A172 (cell line): ENCODE measurements around the gene PLCG2. TPM values are rescaled to one million over a fixed set of nuclear protein-coding genes. Genes with fewer than 3 reads are reported as not detected.

Source experiments
- DNase-seq: peaks from one replicate; pipeline ENCODE4 v3.0.0-alpha.2; 2015; ENCODE audit warnings: low spot score
- total RNA-seq: library from RNA; depleted of rRNA; stranded (reverse); fragments of >200 nt; shearing (Covaris generic); gene quantifications from 2 replicates; pipeline ENCODE4 v1.2.3, GENCODE V29; 2014

PLCG2 gene
- total RNA-seq, 1 experiment from 2014 or later: 3.9 TPM

DNA sequence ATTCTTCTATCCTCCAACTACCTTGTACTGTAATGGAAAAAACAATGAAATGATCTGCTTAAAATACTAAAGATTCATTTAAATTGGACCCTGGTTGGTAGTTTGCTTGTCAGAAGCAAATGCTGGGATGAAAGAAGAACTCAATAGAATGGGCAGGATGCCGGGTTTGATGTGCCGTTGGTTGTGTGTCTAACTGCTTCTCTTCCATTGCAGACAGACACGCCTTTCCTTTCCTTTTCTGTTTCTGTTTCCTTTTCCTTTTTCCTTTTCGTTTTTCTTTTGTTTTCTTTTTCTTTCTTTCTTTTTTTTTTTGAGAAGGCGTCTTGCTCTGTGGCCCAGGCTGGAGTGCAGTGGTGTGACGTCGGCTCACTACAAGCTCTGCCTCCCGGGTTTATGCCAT is 64.6 kb downstream of the PLCG2 start:
- DNase-seq: no peak

DNA sequence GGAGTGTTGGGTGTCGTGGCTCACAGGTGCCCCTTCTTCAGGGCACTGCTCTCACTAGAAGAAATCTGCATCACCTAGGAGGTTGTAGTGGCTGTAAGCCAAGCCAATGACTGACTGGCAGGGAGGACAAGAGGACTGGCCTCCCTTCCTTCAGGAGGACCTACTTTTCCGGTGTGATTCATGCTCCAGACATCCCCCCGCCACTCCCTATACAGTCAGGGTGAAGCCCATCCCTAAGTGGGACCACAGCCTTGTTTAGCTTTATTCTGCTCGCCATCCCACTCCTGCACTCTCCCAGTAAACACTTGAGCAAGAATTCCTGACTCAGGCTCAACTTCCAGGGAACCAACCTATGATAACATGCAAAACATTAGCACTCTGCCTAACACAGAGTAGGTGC is 67.0 kb downstream of the PLCG2 start:
- peak; percentile 78 for DNase-seq

DNA sequence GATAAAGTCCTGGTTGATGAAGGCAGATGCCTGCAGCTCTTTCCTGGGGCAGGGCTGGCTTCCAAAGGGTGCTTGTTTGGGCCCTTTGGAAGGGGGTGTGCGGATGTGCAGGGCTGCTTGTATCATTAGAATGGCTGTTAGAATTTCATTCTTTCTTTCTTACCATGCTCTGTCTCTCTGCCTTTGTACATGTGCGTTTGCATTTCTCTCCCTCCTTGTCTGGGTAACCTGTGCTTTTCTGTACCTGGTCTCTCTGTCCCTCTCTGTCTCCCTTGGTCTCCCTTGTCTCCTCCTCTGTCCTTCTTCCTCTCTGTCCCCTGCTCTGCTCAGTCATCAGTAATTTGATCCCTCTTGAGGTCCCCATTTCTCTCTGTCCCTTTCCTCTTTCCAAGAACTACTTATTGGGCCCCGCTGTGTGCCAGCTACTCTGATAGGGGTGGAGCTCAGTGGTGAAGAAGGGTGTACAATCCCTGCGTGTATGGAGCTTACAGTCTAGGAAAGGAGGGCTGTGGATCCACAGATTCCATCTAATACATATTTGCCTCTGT is 69.3 kb downstream of the PLCG2 start:
- DNase-seq: no peak

- no peak for DNase-seq
Measured at GRCh38 chr16:81850197-81850944, 71.3 kb downstream of the PLCG2 start.

DNA sequence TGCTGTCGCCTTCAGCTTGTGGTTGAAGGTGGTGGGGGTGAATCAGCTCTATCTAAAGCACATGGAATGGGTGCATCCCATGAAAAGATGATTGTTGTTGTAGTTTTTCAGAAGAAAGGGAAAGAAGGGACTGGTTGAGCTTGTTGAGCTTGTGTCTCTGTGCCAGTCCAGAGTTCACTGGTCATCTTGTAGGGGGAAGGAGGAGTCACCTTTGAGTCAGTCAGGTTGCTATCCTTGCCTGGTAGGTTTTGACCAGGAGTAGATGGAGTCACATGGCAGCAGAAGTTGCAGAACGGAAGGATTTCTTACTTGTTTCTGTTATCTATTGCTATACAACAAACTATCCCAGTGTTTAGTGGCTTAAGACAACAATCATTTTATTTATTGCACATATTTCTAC is 73.3 kb downstream of the PLCG2 start:
- DNase-seq: no peak

DNA sequence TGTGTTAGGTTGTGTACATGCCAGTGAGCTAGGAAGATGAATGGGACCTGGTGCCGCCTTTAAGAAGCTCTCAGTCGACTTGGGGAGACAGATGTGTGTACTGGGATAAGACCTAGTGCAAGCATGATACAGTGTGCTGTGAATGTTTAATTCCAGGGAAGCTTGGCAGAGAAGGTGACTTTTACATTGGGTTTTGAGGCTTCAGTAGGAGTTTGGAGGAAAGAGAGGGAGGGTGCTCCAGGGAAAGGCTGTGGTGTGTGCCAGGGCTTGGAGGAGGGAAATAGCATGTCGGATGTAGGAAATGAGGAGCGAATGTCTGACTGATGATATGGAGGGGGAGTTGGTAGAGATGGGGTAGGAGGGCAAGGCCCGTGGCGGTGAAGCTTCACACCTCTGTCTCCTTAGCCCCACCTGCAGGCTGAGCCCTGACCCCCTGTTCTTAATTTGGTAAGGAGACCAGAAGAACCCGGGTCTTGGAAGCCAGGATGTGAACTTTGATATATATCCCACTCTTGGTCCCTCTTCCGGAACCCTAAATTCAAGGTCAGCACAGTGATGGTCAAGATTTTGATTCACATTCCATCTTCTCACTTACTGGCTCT is 76.6 kb downstream of the PLCG2 start:
- DNase-seq: no peak

GRCh38 chr16:81860287-81861266 is 81.5 kb downstream of the PLCG2 start:
- no peak for DNase-seq

GRCh38 chr16:81861503-81861902 is 82.4 kb downstream of the PLCG2 start:
- peak; percentile 55 for DNase-seq

DNA sequence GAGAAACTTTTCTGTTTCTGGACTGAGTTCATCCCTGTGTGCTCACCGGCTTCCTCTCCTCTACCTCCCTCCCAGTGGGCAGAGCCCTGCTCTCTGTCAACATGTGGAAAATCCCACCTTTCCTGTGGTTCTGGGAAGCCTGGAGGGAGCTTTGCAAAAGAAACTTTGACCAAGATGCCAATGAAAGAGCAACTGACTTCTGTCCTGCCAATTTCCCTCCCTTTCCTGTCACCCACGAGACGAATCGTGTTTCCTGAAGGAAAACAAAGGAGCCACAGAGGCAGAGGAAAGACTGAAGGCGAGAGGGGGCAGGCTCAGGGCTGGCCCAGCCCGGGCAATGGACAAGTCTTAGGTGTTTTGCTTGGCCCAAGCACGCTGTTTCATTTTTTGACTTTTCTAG is 82.8 kb downstream of the PLCG2 start:
- no peak for DNase-seq

GRCh38 chr16:81863630-81864352 is 84.7 kb downstream of the PLCG2 start:
- no peak for DNase-seq

GRCh38 chr16:81864646-81865382 is 85.7 kb downstream of the PLCG2 start:
- DNase-seq: no peak

- DNase-seq: peak; percentile 62
Measured at GRCh38 chr16:81866820-81867440, 87.8 kb downstream of the PLCG2 start.

GRCh38 chr16:81868057-81868748 is 89.1 kb downstream of the PLCG2 start:
- no peak for DNase-seq

DNA sequence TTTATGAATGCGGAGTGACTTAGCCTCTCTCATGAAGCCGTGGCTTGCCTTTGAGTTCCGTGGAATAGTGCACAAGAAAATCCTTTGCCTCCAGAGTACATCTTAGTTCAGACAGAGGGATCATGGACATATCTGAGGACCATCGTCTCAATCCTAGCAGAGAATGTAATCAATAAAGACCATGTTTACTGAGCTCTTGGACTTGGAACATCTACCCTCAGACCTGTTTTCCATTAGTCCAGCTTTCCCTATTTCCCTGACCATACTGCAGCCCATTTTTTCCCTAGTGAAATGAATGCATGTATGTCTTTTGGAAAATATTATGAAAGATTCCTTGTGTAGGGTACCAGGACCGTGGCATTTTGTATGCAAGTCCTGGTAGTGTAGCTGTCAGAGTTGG is 90.2 kb downstream of the PLCG2 start:
- DNase-seq: no peak

DNA sequence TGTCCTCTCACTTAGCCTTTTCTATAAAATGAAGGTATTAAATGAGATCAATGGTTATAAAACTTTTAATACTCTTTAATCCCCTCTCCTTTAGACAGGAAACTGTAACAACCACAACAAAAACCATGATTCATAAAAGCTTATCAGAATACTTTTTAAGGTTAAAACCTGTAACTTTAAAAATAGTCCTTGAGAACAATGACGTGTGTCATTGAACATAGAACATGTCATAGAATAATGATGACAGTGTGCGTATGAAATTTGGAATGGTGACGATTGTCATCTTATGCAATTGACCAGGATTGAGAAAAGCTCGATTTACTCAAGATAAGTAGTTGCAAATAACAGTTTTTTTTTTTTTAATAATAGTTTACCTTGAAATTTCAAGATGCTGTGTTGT is 94.1 kb downstream of the PLCG2 start:
- DNase-seq: no peak

DNA sequence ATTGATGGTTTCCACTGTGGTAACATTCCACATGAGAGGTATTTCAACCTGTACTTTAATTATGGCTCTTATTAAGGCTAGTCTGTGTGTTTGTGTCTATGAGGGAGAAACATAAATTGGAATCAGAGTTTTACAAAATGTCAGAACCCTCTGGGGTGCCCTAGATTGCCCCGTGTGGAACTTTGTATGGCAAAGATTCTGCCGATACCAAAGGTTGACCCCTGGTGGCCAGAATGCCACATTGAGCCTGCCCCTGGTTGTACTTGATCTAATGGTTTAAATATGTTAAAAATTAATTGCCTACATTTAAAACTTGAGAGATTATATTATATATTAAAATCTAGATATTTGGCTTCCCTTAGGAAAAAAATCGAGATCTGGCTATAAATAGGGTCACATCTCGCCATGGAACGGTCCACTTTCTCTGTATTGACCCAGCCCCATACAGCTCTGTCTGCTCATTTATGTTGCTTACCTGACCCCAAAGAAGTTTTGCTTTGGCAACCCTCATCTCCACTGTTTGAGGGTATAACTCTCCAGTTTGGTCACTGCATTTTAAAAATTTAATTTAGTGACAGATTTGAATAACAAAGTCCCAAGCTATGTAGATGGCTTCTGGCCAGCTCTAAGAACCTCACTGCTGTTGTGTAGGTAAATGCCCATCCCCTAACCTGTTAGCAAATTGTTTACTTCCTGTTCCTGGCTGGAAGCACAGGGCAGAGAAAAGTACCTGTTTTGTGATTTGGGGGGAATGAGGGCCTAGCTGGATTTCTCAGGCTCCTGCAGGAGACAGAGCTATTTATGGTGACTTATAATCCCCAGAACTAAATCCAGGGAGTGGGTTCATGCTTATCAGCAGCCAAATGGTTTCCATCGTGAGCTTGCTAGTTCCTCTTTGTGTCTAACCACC is 95.0 kb downstream of the PLCG2 start:
- DNase-seq: peak; percentile 61

DNA sequence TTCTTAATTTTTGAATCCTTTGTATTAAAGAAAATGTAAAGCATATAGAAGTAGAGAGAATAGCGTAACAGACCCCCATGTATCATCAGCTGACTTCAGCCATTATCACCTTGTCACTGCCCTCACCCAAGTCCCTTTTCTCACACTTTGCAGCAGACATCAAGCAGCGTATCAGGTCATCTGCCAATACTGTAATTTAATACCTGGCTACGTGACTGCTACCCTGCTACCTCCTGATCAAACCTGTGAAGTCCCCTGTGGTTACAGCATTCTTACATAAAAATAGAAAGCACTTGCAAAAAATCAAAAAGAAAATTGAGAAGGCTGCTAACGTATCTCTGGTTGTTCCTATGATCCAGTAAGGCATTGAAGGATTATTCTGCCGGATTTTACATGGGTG is 96.4 kb downstream of the PLCG2 start:
- no peak for DNase-seq

DNA sequence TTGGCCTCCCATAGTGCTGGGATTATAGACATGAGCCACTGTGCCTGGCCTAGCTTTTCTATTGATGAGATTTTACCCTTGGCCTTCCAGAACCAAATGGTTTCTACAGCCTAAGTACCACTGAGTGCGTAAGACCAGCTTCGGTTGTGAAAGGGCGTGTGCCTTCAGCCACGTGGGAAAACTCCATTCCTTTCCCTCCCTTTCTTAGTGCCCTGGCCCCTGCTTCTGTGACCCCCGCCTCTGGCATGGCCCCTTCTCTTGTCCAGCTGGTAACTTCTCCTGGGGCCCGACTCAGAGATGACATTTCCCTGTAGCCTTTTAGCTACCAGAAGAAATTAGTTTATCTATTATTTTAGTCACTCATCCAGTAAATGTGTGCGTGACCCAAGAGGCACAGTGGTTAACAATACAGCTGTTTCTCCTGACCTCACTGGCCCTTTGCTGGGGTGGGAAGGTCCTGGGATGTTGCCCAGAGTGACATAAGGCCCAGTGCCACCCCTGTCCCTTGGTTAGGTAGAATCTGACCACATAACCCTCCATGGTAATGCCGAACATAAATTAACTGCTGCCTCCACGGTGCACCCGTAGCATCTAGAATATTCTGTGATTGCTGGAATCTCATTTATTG is 97.3 kb downstream of the PLCG2 start:
- DNase-seq: no peak
